Bone marrow (tissue), 2 donors: ENCODE measurements around the gene MINK1.

Experiments used
- DNase-seq, 2 donors: peaks; one replicate each; lab custom pipeline; 2025; lab: John Stamatoyannopoulos, UW

The MINK1 gene

DNA sequence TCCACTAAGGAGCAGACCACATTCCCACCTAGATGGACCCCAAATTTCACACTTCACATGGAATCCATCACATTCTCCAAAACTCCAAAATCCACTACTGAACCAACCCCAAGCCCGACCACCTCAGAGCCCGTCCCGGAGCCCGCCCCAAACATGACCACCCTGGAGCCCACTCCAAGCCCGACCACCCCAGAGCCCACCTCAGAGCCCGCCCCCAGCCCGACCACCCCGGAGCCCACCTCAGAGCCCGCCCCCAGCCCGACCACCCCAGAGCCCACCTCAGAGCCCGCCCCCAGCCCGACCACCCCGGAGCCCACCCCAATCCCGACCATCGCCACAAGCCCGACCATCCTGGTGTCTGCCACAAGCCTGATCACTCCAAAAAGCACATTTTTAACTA, 100.5 kb downstream of the MINK1 start:
- no peak for DNase-seq

DNA sequence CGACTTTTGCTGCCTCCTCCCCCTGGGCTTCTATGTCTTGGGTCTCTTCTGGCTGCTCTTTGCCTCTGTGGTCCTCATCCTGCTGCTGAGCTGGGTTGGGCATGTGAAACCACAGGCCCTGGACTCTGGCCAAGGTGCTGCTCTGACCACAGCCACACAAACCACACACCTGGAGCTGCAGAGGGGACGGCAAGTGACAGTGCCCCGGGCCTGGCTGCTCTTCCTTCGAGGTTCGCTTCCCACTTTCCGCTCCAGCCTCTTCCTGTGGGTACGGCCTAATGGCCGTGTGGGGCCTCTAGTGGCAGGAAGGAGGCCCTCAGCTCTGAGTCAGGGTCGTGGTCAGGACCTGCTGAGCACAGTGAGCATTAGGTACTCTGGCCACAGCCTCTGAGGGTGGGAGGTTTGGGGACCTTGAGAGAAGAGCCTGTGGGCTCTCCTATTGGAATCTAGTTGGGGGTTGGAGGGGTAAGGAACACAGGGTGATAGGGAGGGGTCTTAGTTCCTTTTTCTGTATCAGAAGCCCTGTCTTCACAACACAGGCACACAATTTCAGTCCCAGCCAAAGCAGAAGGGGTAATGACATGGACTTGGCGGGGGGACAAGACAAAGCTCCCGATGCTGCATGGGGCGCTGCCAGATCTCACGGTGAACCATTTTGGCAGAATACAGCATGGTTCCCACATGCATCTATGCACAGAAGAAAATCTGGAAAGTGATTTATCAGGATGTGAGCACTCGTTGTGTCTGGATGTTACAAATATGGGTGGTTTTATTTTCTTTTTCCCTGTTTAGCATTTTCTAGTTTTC, 101.2 kb downstream of the MINK1 start:
- DNase-seq = peak in 1 of 2 donors; percentile 18

DNA sequence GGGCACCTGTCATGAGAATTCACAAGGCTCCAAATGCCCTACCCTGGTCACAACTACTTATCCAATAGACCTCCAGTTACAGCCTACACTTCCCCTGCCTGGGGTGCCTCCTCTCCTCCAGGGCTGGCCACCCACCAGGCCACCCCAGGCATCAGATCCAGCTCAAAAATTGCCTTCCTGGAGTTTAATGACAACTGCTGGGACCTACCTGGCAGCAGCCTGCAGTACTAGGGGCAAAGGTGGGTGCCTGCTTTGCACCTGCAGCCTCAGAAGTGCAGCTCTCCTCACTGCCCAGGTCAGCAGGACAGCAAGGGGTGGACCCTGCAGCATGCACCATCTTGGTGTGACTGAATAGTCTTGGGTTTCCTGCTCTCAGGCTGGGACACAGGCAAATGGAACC, 102.5 kb downstream of the MINK1 start:
- DNase-seq = no peak

DNA sequence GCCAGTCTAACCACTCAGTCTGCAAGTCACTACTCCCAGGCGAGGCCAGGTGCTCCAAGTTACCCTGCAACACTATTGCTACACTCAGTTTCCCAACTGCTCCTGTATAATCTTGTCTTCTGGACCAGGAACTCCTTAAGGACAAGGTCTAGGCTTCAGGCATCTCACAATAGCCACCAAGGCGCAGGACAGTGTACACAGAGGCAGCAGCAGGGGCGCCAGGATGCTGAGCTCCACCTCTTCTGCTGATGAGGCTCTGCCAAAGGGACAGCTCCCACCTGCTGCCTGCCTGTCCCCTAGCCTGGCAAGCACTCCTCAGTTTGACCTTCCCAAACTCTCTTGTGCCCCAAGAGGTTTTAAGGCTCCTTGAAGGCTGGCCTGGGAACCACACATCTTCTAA, 103.3 kb downstream of the MINK1 start:
- DNase-seq = no peak

DNA sequence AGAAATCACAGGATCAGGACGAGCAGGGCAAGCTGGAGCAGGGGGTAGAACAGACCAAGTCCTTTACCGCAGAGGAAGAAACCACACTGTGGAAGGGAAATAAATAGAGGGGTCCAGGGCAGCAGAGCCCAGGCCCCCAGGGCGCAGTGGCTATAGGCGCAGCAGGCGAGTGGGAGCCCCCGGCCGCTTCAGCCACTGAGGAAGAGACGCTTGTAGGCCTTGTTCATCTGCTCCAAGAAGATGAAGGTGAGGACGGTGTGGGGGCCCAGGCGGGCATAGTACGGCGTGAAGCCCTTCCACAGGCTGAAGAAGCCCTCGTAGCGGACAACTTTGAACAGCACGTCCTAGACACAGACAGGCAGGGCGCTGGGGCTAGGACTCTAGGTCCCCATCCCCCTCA, 104.4 kb downstream of the MINK1 start:
- DNase-seq = no peak

DNA sequence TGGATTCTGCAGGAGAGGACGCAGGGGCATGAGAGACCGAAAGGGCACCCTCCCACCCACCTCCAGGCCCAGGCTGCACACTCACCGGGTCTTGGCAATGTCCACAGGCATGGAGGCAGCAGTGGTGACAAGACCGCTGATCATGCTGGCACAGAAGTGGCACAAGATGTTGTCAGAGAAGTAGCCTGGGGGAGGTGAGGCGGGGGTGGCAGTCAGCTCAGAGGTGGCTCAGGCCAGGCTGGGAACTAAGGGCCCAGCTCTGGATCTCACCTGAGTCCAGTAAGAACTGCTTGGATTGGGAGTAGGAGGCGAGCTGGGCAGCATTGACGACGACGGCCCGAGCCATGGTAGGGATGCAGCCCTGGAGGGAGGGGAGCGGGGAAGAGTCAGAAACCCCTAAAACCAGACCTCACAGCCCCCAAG, 104.9 kb downstream of the MINK1 start:
- no peak for DNase-seq

DNA sequence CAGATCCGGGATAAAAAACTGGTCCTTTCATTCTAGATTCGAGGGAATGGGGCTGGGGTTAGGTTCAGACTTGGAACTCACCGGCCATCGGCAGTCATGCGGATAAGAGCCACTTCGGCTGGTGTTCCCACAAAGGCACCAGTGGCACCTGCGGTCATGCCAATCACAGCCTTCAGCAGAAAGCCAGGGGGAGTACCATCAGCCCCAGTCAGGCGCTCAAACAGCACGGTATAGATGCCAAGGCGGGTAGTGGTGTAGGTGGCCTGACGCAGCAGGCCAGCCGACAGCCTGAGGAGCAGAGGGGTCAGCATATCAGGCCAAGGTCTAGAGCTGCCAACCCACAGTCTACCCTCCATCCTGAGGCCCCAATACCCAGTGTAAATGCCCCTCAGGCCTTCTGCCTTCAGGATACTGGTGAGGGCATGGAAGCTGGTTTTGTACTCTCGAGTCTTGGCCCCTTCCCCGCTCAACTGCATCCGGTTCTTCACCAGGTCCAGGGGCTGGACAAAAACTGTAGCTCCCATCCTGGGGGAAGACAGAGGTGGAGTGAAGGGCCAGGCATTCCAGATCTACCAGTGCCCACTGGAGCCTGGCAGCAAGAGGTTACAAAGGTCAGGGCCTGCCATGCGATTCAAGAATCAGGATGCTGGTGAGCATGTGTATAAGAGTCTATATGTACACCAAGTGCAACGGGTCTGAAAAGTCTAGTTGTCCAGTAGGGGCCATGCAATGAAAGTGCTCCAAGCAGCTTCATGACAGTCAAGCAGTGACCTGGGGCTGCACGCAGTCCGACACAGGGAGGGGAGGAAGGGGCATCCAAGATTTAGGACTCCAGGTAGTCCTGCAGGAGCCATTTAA, 105.8 kb downstream of the MINK1 start:
- no peak for DNase-seq

DNA sequence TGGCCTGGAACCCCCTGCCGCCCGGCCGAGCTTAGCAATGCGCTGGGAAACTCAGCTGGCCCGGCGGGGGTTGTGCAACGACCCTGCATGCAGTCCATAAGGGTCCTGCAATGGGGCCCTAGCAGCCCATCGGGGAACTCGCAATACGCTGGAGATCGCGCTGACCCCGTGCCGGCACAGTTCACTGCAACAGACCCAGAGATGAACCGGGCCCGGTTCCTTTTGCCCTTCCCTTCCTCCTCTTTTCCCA, 106.3 kb downstream of the MINK1 start:
- no peak for DNase-seq

DNA sequence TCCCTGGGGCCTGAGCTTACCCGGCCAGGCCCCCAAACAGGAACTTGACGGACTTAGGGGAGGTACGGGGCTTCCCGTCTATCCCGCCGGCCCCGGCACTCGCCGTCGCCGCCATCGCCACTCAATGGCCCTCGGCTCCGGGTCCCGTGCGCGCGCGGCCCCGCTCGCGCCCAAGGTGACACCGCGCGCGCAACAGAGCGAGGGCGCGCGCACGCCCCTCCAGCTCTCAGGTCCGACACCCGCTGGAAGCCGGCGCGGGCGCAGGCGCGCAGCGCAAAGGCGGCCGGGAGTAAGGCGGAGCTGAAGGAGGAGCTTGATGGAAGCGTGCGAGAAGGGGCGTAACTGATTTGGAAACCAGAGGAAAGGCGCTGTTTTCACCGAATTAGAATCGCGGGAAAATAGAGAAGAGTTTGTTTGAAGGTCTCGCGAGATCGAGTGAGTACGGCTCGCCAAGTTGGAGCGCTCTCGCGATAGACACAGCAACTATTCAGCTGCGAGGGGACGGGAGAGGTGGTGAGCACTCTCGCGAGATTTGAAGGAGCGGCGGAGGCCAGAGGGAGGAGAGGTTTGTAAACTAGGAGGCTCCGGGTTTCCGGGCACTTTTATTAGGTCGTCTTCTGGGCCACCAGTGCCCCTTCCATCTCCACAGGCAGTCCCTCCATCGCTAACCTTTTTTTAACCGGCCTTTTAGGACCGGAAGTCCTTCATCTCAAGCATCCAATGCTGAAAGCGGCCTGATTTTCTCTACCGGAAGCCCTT, 106.8 kb downstream of the MINK1 start, which contains the start of the genes RNF167 and SLC25A11:
TSS of gene RNF167 (plus strand) at position 473 of the 759 bp plus-strand sequence. CDS start 642 bp downstream, outside the sequence.
TSS of gene SLC25A11 (minus strand) at position 251 of the 759 bp plus-strand sequence. CDS start at position 115, 136 bp downstream.
- DNase-seq = peak; percentile 93 to 100

DNA sequence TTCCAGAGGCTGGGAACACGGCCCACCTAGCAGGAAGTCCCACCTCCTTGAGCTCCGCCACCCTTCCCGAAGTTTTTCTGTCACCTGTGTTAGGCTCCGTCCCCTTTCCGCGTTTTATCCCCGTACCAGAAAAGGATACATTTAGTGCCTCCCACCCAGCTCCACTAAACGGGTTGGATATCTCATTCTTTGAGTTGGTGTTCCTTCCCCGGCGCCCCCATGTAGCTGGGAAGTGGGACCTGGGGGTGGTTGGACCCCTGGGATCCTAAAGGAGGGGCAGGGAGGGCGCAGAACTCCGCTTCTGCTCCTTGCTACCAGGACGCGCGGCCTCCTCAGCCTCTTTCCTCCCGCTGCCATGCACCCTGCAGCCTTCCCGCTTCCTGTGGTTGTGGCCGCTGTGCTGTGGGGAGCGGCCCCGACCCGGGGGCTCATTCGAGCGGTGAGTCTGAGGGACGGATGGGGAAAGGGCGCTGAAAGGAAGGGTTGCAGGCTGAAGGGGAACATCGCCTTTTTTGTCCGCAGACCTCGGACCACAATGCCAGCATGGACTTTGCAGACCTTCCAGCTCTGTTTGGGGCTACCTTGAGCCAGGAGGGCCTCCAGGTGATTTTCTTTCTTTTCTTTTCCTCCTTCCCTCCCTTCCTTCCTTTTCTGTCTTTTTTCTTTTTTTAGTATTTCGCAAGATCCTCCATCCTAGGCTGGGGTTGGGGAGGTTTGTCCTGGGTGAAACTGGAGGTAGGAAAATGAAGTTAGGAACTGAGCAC, 107.6 kb downstream of the MINK1 start:
- no peak for DNase-seq

DNA sequence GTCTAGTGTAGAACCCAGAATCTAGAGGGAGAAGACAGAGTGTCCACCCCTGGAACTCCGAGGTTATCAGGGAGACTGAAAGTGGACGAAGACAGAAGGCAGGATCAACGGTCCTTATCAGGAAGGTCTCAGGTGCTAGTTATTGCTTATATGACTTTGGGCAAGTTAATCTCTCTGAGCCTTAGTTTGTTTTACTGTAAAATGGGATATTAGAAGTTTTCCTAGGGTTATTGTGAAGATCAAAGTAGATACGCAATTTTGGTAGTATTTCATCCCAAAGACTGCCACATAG, 108.1 kb downstream of the MINK1 start:
- DNase-seq = no peak

DNA sequence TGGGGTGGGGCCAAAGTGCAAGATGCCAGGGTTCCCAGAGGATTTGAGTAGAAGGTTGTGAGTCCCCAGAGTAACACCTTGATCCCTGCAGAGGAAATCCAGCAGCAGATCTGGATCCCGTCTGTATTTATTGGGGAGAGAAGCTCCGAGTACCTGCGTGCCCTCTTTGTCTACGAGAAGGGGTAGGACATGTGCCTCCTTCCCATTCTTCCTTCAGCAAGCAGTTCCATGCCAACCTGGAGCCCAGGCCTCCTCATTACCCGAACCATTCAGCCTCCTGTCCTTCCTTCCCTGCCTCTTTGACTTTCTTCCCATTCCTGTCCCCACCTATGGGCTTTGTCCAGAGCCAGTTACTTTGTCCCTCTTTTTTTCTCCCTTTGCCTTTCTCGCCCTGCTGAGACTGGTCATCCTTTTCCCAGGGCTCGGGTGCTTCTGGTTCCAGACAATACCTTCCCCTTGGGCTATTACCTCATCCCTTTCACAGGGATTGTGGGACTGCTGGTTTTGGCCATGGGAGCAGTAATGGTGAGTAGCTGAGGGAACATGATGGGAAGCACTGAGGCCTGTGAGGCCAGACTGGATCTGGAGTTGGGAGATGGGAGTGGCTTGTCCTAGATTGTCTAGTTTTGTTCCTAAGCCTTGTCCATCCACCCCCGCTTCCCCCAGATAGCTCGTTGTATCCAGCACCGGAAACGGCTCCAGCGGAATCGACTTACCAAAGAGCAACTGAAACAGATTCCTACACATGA, 109.8 kb downstream of the MINK1 start:
- DNase-seq = no peak

DNA sequence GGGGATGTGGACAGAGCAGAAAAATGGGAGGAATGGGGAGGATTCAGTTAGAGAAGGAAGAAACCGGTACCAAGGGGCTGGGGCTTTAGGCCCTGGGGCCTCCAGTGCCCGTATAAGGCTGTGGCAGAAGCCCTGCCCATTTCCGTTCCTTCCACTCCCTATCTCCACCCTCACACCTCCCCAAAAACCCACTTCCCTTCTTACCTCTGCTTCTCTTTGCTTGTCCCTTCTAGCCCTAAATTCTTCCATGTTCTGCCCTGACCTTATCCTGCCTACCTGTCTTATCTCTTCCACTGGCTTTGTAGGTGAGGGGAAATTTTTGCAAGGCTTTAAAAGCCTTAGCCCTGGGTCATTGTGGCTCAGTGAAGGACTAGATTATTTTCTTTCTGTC, 111.0 kb downstream of the MINK1 start:
- DNase-seq = peak in 1 of 2 donors; percentile 29

DNA sequence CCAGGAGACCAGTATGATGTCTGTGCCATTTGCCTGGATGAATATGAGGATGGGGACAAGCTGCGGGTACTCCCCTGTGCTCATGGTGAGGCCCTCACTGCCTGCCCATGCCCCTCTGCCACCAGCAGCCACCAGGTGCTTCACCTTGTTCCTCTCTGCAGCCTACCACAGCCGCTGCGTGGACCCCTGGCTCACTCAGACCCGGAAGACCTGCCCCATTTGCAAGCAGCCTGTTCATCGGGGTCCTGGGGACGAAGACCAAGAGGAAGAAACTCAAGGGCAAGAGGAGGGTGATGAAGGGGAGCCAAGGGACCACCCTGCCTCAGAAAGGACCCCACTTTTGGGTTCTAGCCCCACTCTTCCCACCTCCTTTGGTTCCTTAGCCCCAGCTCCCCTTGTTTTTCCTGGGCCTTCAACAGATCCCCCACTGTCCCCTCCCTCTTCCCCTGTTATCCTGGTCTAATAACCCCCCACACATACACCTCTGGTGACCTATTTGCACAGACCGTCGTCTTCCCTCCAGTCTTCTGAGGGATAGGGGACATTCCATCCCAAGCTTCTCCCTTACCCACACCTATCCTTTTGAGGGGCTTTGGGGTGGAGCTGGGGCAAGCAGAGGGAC, 111.5 kb downstream of the MINK1 start:
- DNase-seq = no peak

DNA sequence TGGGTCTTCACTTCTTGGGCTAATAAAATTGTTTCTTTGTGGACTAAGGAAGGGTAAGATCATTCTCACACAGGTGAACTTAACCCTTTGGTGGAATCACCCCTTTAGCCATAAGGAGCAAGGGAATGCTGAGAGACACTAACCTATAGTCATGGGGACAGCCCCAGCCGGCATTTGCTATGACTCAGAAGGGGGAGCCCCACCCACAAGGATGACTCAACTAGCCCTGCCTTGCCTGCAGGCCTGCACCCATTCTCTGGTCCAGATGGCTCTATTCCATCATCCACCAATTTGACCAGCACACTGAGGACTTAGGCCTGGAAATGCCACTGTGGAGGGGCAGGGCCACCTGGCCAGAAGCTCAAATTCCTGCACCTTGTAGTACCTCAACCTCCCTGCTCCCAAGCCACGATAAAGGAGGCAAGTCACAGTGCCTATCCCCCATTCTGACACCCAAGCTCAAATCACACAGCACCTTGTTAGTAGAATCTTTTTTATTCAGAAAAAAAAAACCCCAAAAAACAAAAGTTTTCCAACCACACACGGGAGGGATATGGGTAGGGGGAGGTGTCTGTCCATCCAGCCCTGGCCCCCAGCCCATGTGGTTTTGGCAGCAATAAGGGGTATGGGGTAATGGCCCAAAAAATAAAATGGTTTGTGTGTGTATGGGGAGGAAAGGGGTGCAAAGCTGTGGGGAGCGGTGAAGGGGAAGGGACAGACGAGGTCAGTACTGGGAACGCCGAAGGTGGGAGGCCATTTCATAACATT, 112.2 kb downstream of the MINK1 start:
- DNase-seq = peak; percentile 41 to 46

DNA sequence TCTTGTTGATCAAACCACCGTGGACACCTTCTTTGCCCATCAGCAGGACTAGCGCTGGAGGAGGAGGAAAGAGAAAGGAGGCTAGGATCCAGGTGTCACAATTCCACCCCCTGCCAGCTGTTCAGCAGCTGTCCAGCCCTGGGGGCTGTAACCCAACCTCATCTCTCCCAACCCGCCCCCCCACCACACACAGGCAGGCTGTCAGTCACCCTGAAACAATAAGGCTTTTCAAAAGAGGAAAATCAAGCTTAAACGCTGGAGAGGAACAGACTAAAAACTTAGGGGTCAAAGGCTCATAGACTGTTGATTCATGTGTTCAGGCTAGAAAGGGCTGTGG, 112.8 kb downstream of the MINK1 start:
- DNase-seq = no peak

DNA sequence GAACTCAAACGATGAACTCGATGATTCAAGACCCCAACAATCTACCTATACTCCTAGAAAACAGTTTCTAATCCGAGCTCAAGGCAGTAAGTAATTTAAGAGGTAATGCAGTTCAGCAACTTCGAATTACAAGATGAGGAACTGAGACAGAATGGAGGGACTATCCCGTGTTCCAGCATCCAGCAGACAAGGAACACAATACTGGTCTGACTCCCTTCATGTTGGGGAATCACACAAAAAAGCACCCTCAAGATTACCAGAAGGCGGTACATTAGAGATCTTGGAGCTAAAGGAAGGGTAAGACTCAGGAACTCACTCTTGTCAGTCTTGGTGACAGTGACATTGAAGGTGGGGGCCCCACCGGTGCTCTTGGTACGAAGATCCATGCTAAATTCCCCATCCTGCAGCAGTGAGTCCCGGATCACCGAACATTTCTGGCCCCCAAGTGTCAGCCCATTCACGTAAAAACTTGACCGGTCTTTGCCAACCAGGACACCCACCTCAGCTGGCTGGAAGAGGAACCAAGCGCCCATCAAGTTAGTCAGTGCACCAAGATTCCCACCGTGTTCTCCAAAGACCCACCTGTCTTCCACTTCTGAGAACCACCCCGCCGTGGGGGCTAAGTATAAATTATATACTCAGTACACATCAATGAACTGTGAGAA, 113.3 kb downstream of the MINK1 start:
- no peak for DNase-seq

DNA sequence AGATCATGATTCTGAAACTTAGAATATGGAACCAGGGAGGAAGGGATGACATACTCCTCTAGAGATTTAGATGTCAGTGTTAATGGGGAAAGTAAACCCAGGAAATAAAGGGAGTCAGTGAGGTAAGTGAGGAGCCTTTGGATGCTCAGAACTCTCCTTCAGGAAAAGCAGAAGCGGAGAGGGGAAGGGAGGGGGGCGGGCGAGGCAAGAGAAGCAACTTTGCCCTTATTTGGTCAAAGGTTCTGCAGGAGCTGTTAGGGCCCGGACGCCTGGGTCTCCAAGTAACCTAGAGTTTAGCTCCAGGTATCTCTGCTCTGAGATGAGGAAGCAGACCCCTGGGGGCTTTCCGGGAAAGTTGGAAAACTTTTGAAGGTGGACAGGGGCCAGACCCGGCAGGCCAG, 113.9 kb downstream of the MINK1 start:
- no peak for DNase-seq
